Sigmoid colon (tissue), 4 donors: ENCODE measurements around the gene NTN5.

Source experiments
- POLR2A ChIP-seq, 2 donors: fragments of 450-650 bp; IDR thresholded peaks; one replicate each; pipeline ENCODE4 v1.6.1; 2016; ENCODE audit warnings: antibody characterized with exemption in 2 of 2, mild to moderate bottlenecking in 2 of 2, moderate library complexity in 2 of 2
- POLR2AphosphoS5 ChIP-seq, 4 donors: sonication (generic); formaldehyde crosslinking; IDR thresholded peaks; one replicate each; pipeline ENCODE4 v1.6.1; 2017; ENCODE audit warnings: antibody characterized with exemption in 4 of 4
- TF ChIP-seq, protein P1 (sequence below), 4 experiments: fragments of 450-650 bp in 3 of 4; fragments of 200-600 bp in 1 of 4; IDR thresholded peaks; one replicate each; pipeline ENCODE4 v1.5.1; 2016 to 2019; ENCODE audit warnings: antibody characterized with exemption in 4 of 4, mild to moderate bottlenecking in 3 of 4, moderate library complexity in 2 of 4

DNA sequence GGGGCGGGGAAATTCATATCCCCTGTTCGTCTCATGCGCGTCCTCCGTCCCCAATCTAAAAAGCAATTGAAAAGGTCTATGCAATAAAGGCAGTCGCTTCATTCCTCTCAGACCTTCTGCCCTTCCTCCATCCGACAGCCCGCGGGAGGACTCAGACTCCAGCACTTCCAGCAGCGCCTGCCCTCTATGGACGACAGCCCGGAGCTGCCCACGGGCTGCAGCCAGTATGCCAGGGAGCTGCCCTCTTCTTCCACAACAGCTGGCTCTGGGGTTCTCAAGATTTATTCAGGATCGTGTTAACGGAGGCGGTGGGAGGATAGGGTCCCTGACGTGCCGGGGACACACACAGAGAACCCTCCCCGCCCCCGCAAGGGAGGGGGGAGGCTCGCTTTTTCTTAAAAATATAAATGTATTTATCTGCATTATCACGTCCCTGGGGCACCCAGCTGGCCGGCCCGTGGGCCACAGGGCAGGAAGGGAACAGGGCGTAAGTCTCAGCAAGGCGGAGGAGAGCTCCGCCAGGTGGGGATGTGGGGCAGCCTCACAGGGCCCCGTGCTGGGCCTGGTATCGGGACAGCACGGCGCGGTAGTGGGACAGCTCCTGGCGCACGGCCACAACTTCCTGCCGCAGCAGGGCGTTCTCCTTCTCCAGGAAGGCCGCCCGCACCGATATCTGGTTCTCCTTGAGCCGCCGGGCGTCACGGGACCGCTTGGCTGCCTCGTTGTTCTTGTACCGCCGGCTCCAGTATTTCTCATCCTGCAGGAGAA is 42.3 kb downstream of the NTN5 start:
- TF ChIP-seq POLR2A (IDR thresholded peaks at IDR 0.05) (peak in 1 of 2 donors; percentile 2), POLR2AphosphoS5 (IDR thresholded peaks at IDR 0.05) (peak in 1 of 4 donors; percentile 57)
- TF ChIP-seq, protein P1, sequence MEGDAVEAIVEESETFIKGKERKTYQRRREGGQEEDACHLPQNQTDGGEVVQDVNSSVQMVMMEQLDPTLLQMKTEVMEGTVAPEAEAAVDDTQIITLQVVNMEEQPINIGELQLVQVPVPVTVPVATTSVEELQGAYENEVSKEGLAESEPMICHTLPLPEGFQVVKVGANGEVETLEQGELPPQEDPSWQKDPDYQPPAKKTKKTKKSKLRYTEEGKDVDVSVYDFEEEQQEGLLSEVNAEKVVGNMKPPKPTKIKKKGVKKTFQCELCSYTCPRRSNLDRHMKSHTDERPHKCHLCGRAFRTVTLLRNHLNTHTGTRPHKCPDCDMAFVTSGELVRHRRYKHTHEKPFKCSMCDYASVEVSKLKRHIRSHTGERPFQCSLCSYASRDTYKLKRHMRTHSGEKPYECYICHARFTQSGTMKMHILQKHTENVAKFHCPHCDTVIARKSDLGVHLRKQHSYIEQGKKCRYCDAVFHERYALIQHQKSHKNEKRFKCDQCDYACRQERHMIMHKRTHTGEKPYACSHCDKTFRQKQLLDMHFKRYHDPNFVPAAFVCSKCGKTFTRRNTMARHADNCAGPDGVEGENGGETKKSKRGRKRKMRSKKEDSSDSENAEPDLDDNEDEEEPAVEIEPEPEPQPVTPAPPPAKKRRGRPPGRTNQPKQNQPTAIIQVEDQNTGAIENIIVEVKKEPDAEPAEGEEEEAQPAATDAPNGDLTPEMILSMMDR (IDR thresholded peaks at IDR 0.05) = peak in 1 of 4 experiments; percentile 10
